IMR-90 (cell line): ENCODE data around the gene IFT81. TPM values are rescaled to one million over a fixed set of nuclear protein-coding genes. Genes with fewer than 3 reads are reported as not detected.

Source experiments
- ATAC-seq: fragments of 200-7000 bp; cut with Tn5 transposase; 2 replicates; pipeline ENCODE4 v1.9.1; 2020; ENCODE audit warnings: low read depth, mild to moderate bottlenecking, moderate library complexity
- BruUV-seq: library from RNA; stranded (reverse); fragments of 400-500 nt; replicated peaks from 2 replicates; lab custom pipeline; 2021; lab: Mats Ljungman, UMichigan
- CTCF ChIA-PET: fragments of 300-600 bp; formaldehyde crosslinking; extraction: SDS; loops from one replicate; lab custom pipeline; 2021; ENCODE audit warnings: antibody characterized with exemption; lab: Yijun Ruan, JAX
- POLR2A ChIA-PET: fragments of 300-600 bp; sonication (Branson Sonifier 250); formaldehyde crosslinking; loops from one replicate; lab custom pipeline; 2022; ENCODE audit warnings: antibody characterized with exemption; ENCODE audit not compliant: unreplicated experiment; lab: Charles Lee
- DNase-seq: peaks from one replicate; pipeline ENCODE4 v3.0.0; 2013
- H2AFZ ChIP-seq: replicated peaks from 2 replicates; pipeline ENCODE3; 2013; ENCODE audit warnings: low read length, mild to moderate bottlenecking; ENCODE audit not compliant: poor library complexity
- H2AK5ac ChIP-seq: 2 replicates; pipeline ENCODE4 v1.6.1; 2013; ENCODE audit warnings: low read depth, low read length, inconsistent platforms
- H2AK9ac ChIP-seq: replicated peaks from 2 replicates; pipeline ENCODE3; 2013; ENCODE audit warnings: mild to moderate bottlenecking, low read depth, low read length, moderate library complexity; ENCODE audit not compliant: poor library complexity
- H2BK120ac ChIP-seq: 2 replicates; pipeline ENCODE4 v1.6.1; 2013; ENCODE audit warnings: low read depth, low read length, inconsistent platforms
- H2BK15ac ChIP-seq: 3 replicates; pipeline ENCODE4 v1.6.1; 2013; ENCODE audit warnings: low read depth, low read length, inconsistent platforms
- H2BK20ac ChIP-seq: 2 replicates; pipeline ENCODE4 v1.6.1; 2013; ENCODE audit warnings: low read depth, mild to moderate bottlenecking, inconsistent platforms, low read length, moderate library complexity
- H2BK5ac ChIP-seq: 2 replicates; pipeline ENCODE4 v1.6.1; 2013; ENCODE audit warnings: mild to moderate bottlenecking, low read depth, low read length, inconsistent platforms; ENCODE audit not compliant: poor library complexity, severe bottlenecking
- H3K14ac ChIP-seq: replicated peaks from 2 replicates; pipeline ENCODE4 v1.6.1; 2013; ENCODE audit warnings: low read depth, low read length, inconsistent platforms
- H3K18ac ChIP-seq: 2 replicates; pipeline ENCODE4 v1.6.1; 2013; ENCODE audit warnings: low read depth, low read length, control low read depth
- H3K23ac ChIP-seq: 2 replicates; pipeline ENCODE4 v1.6.1; 2013; ENCODE audit warnings: low read depth, low read length, inconsistent platforms
- H3K27ac ChIP-seq: 2 replicates; pipeline ENCODE4 v1.5.1; 2013; ENCODE audit warnings: mild to moderate bottlenecking, control low read depth, low read length; ENCODE audit not compliant: insufficient read depth
- H3K27me3 ChIP-seq: 2 replicates; pipeline ENCODE4 v1.6.1; 2013; ENCODE audit warnings: low read length; ENCODE audit not compliant: control insufficient read depth, insufficient read depth
- H3K36me3 ChIP-seq: 2 replicates; pipeline ENCODE4 v1.6.1; 2013; ENCODE audit warnings: low read length, mixed read lengths; ENCODE audit not compliant: control insufficient read depth, insufficient read depth
- H3K4ac ChIP-seq: 2 replicates; pipeline ENCODE4 v1.6.1; 2013; ENCODE audit warnings: low read depth, low read length, inconsistent platforms
- H3K4me1 ChIP-seq: 2 replicates; pipeline ENCODE4 v1.6.1; 2013; ENCODE audit warnings: low read length, mixed read lengths; ENCODE audit not compliant: control insufficient read depth, insufficient read depth
- H3K4me2 ChIP-seq: 2 replicates; pipeline ENCODE4 v1.6.1; 2013; ENCODE audit warnings: low read depth, mild to moderate bottlenecking, control low read depth, low read length, moderate library complexity
- H3K4me3 ChIP-seq: 2 replicates; pipeline ENCODE4 v1.5.1; 2013; ENCODE audit warnings: low read depth, mild to moderate bottlenecking, control low read depth, low read length, moderate library complexity; ENCODE audit not compliant: insufficient read depth
- H3K56ac ChIP-seq: 2 replicates; pipeline ENCODE4 v1.6.1; 2013; ENCODE audit warnings: low read length, inconsistent platforms; ENCODE audit not compliant: insufficient read depth; ENCODE audit errors: extremely low read depth
- H3K79me1 ChIP-seq, 2 experiments: 2 replicates each; pipeline ENCODE4 v1.6.1; 2013; ENCODE audit warnings: low read length in 2 of 2, inconsistent platforms in 1 of 2, low read depth in 1 of 2
- H3K9ac ChIP-seq: 2 replicates; pipeline ENCODE4 v1.6.1; 2013; ENCODE audit warnings: low read depth, low read length, control low read depth
- H3K9me1 ChIP-seq: 2 replicates; pipeline ENCODE4 v1.6.1; 2013; ENCODE audit warnings: low read length, inconsistent platforms; ENCODE audit not compliant: insufficient read depth
- H3K9me3 ChIP-seq: 2 replicates; pipeline ENCODE4 v1.6.1; 2013; ENCODE audit warnings: low read length; ENCODE audit not compliant: control insufficient read depth, insufficient read depth
- H4K20me1 ChIP-seq: 2 replicates; pipeline ENCODE4 v1.6.1; 2013; ENCODE audit warnings: low read length, inconsistent platforms; ENCODE audit not compliant: insufficient read depth
- H4K5ac ChIP-seq: 2 replicates; pipeline ENCODE4 v1.6.1; 2013; ENCODE audit warnings: mild to moderate bottlenecking, low read depth, low read length, control low read depth
- H4K8ac ChIP-seq, 2 experiments: 2 replicates each; pipeline ENCODE4 v1.6.1; 2013; ENCODE audit warnings: low read depth in 2 of 2, low read length in 2 of 2, control low read depth in 1 of 2, inconsistent platforms in 1 of 2
- H4K91ac ChIP-seq: 2 replicates; pipeline ENCODE4 v1.6.1; 2013; ENCODE audit warnings: low read depth, low read length, inconsistent platforms; ENCODE audit not compliant: insufficient read depth
- BHLHE40 ChIP-seq: fragments of 150-350 bp; IDR thresholded peaks from 2 replicates; pipeline ENCODE4 v1.6.1; 2016; ENCODE audit warnings: mild to moderate bottlenecking, low read depth, low read length
- CEBPB ChIP-seq: IDR thresholded peaks from 2 replicates; pipeline ENCODE4 v1.6.1; 2012; ENCODE audit warnings: low read depth, low read length, improper control_type of control experiment
- MXI1 ChIP-seq: IDR thresholded peaks from 2 replicates; pipeline ENCODE4 v1.6.1; 2012; ENCODE audit warnings: low read depth, mild to moderate bottlenecking, low read length, moderate library complexity, borderline replicate concordance
- POLR2A ChIP-seq: IDR thresholded peaks from 2 replicates; pipeline ENCODE4 v1.6.1; 2012; ENCODE audit warnings: mild to moderate bottlenecking, low read depth, low read length
- RAD21 ChIP-seq: IDR thresholded peaks from 2 replicates; pipeline ENCODE4 v1.6.1; 2012; ENCODE audit warnings: low read length, improper control_type of control experiment
- RFX5 ChIP-seq: IDR thresholded peaks from 2 replicates; pipeline ENCODE4 v1.8.0; 2012; ENCODE audit warnings: low read depth, mild to moderate bottlenecking, low read length, moderate library complexity
- WGBS, 2 experiments: methylation state at CpG; one replicate each; pipeline versions ENCODE4 v1.1.5 to v1.1.7; 2013; ENCODE audit warnings: missing lambda C conversion rate in 2 of 2; ENCODE audit not compliant: insufficient read length in 1 of 2; ENCODE audit errors: extremely low coverage in 2 of 2; 5-methylcytosine and 5-hydroxymethylcytosine counted together
- dilution Hi-C: fragments of 300-500 bp; cut with HindIII; formaldehyde crosslinking; loops from one replicate; pipeline ENCODE4 v1.14.3; 2018; ENCODE audit warnings: low sequenced_read_pairs; ENCODE audit not compliant: unreplicated experiment
- in situ Hi-C: fragments of 300-500 bp; cut with MboI; formaldehyde crosslinking; loops from 3 replicates; pipeline ENCODE4 v1.14.3; 2019; ENCODE audit warnings: low sequenced_read_pairs, inconsistent platforms, mixed read lengths
- intact Hi-C: fragments of 100-400 bp; cut with micrococcal nuclease; formaldehyde crosslinking; loops from 2 replicates; pipeline ENCODE4 v1.10.0; 2022
- polyA plus RNA-seq, 3 experiments: library from polyadenylated mRNA; depleted of rRNA; stranded (reverse); fragments of >200 nt; gene quantifications; 2 replicates each; pipeline ENCODE4 v1.2.3, GENCODE V29; 2012; ENCODE audit warnings: low replicate concordance in 1 of 3
- total RNA-seq: library from RNA; depleted of rRNA; stranded (reverse); fragments of >200 nt; gene quantifications from 2 replicates; pipeline ENCODE4 v1.2.3, GENCODE V29; 2012
- TF ChIP-seq, protein P1 (sequence below): fragments of 150-350 bp; IDR thresholded peaks from 2 replicates; pipeline ENCODE4 v1.6.1; 2017; ENCODE audit warnings: mild to moderate bottlenecking, antibody characterized with exemption, low read length, low read depth

IFT81 gene
- total and polyA plus RNA-seq, 2 of the 4 experiments (the other 2 are of a cell fraction): 6.1 to 8.1 TPM

GRCh38 chr12:110134691-110135411 lies 10.7 kb downstream of the IFT81 start (continued):
- TF ChIP-seq, protein P1, sequence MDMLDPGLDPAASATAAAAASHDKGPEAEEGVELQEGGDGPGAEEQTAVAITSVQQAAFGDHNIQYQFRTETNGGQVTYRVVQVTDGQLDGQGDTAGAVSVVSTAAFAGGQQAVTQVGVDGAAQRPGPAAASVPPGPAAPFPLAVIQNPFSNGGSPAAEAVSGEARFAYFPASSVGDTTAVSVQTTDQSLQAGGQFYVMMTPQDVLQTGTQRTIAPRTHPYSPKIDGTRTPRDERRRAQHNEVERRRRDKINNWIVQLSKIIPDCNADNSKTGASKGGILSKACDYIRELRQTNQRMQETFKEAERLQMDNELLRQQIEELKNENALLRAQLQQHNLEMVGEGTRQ: peak; percentile 78

GRCh38 chr12:110135806-110136205 lies 11.6 kb downstream of the IFT81 start:
- Histone ChIP-seq H3K23ac (peak overlapping the region; percentile 17; the same call in 1 of the 2 replicates), H2AK5ac (no peak overlapping the region), H3K14ac (no peak overlapping the region), H4K20me1 (no peaks in the 10 kb centered on the region), H3K36me3 (peaks cover 16% of the 10 kb centered on the region), H2BK20ac (no peak overlapping the region), H2AFZ (no peak overlapping the region), H3K9ac (no peak overlapping the region), H3K4me1 (peaks cover 3% of the 10 kb centered on the region; the same call in 1 of the 2 replicates), H3K9me3 (no peaks in the 10 kb centered on the region), H4K91ac (no peak overlapping the region), H3K79me1 (peaks cover 0 to 3% of the 10 kb centered on the region in 2 experiments; a peak in 2 of 4 replicates), H3K27me3 (no peaks in the 10 kb centered on the region), H3K9me1 (peaks cover 3% of the 10 kb centered on the region), H3K18ac (no peak overlapping the region), H3K4ac (peak overlapping the region; percentile 27; the same call in 1 of the 2 replicates), H2BK120ac (0 out of 2 replicates have a peak overlapping the region, but pooled peaks have one; percentile 38), H4K8ac (no peak overlapping the region), H2BK15ac (no peak overlapping the region), H4K5ac (no peak overlapping the region), H2BK5ac (peak overlapping the region; percentile 86), H3K56ac (no peak overlapping the region), H3K4me3 (no peak overlapping the region), H3K4me2 (no peak overlapping the region), H3K27ac (peak overlapping the region; percentile 71), H2AK9ac (no peak overlapping the region)
- no TSS peak for BruUV-seq
- TF ChIP-seq RFX5 (no peak), BHLHE40 (no peak), POLR2A (no peak), RAD21 (no peak), CEBPB (no peak), MXI1 (no peak)
- TF ChIP-seq, protein P1: no peak
- WGBS, 2 experiments: no CpG with 5 or more reads among the region's 2 CpGs
- ATAC-seq (no peak; the same call in 1 of the 2 replicates), DNase-seq (peak; percentile 44)
- ChIA-PET POLR2A (no interaction called here), CTCF (no interaction called here)
- in situ Hi-C loops: no loop called here
- dilution Hi-C loops: no loop called here
- intact Hi-C loops: loop anchor here (5.0 kb wide), 1 partner anchor 41 kb away; no protein-coding TSS in a partner anchor
